DND-41 (cell line): ENCODE data around the gene ARMC7.

Experiments used
- ATAC-seq: fragments of 200-7000 bp; cut with Tn5 transposase; 3 replicates; pipeline ENCODE4 v1.9.1; 2021; ENCODE audit warnings: low read depth; ENCODE audit not compliant: insufficient read depth
- DNase-seq: peaks from one replicate; pipeline ENCODE4 v3.0.0-alpha.2; 2020
- H2AFZ ChIP-seq: 2 replicates; pipeline ENCODE4 v1.6.0; 2012; ENCODE audit warnings: low read depth, low read length
- H3K27ac ChIP-seq: 2 replicates; pipeline ENCODE4 v1.5.1; 2012; ENCODE audit warnings: low read length, inconsistent platforms
- H3K27me3 ChIP-seq: fragments of 200-600 bp; sonication (generic); 2 replicates; pipeline ENCODE4 v1.6.0; 2012; ENCODE audit warnings: low read length, mild to moderate bottlenecking, inconsistent platforms; ENCODE audit not compliant: insufficient read depth, poor library complexity
- H3K36me3 ChIP-seq: 2 replicates; pipeline ENCODE4 v1.5.1; 2012; ENCODE audit warnings: low read length, inconsistent platforms; ENCODE audit not compliant: insufficient read depth
- H3K4me1 ChIP-seq: 2 replicates; pipeline ENCODE4 v1.5.1; 2012; ENCODE audit warnings: mild to moderate bottlenecking, low read length; ENCODE audit not compliant: insufficient read depth
- H3K4me2 ChIP-seq: 2 replicates; pipeline ENCODE4 v1.6.0; 2012; ENCODE audit warnings: mild to moderate bottlenecking, moderate library complexity, low read length, inconsistent platforms; ENCODE audit not compliant: insufficient read depth
- H3K4me3 ChIP-seq, 2 experiments: fragments of 200-600 bp in 1 of 2; shearing (Covaris generic) in 1 of 2; 2 replicates each; pipeline ENCODE4 v1.5.1; 2012 to 2016; ENCODE audit warnings: inconsistent platforms in 2 of 2, low read length in 2 of 2, mild to moderate bottlenecking in 2 of 2, low read depth in 1 of 2, moderate library complexity in 1 of 2
- H3K79me2 ChIP-seq: 2 replicates; pipeline ENCODE4 v1.6.0; 2012; ENCODE audit warnings: low read length, inconsistent platforms; ENCODE audit not compliant: insufficient read depth
- H3K9ac ChIP-seq: 2 replicates; pipeline ENCODE4 v1.6.0; 2012; ENCODE audit warnings: low read depth, mild to moderate bottlenecking, inconsistent platforms, low read length, moderate library complexity
- H3K9me3 ChIP-seq: 2 replicates; pipeline ENCODE4 v1.5.1; 2012; ENCODE audit warnings: low read length, moderate library complexity, mild to moderate bottlenecking, inconsistent platforms; ENCODE audit not compliant: insufficient read depth, severe bottlenecking
- H4K20me1 ChIP-seq: 2 replicates; pipeline ENCODE4 v1.6.0; 2012; ENCODE audit warnings: low read length; ENCODE audit not compliant: insufficient read depth
- CTCF ChIP-seq: IDR thresholded peaks from 2 replicates; pipeline ENCODE4 v1.5.1; 2012; ENCODE audit warnings: borderline replicate concordance, low read length, moderate library complexity, mild to moderate bottlenecking; ENCODE audit not compliant: poor library complexity, severe bottlenecking; ENCODE audit errors: extremely low read depth
- EZH2 ChIP-seq: IDR thresholded peaks from 3 replicates; pipeline ENCODE4 v1.6.1; 2012; ENCODE audit warnings: borderline replicate concordance, low read depth, mild to moderate bottlenecking, moderate library complexity, low read length, inconsistent platforms; ENCODE audit not compliant: severe bottlenecking

The ARMC7 gene

GRCh38 chr17:75061618-75062017, 48.2 kb upstream of the ARMC7 start:
- no peak for ATAC-seq
- H3K27ac ChIP-seq, result no peak overlapping the region
- H3K79me2 ChIP-seq, result peaks cover under 1% of the 10 kb centered on the region; the same call in 1 of the 2 replicates
- no peaks in the 10 kb centered on the region for H3K27me3 ChIP-seq
- no peak overlapping the region for H3K4me2 ChIP-seq
- no peak for DNase-seq
- no peaks in the 10 kb centered on the region for H3K9me3 ChIP-seq
- no peak for TF ChIP-seq EZH2
- TF ChIP-seq CTCF, result no peak
- no peak overlapping the region for H3K4me3 ChIP-seq
- no peak overlapping the region for H2AFZ ChIP-seq
- no peaks in the 10 kb centered on the region for H4K20me1 ChIP-seq
- H3K36me3 ChIP-seq, result peaks cover 66% of the 10 kb centered on the region
- peaks cover 12% of the 10 kb centered on the region for H3K4me1 ChIP-seq
- H3K9ac ChIP-seq, result no peak overlapping the region

DNA sequence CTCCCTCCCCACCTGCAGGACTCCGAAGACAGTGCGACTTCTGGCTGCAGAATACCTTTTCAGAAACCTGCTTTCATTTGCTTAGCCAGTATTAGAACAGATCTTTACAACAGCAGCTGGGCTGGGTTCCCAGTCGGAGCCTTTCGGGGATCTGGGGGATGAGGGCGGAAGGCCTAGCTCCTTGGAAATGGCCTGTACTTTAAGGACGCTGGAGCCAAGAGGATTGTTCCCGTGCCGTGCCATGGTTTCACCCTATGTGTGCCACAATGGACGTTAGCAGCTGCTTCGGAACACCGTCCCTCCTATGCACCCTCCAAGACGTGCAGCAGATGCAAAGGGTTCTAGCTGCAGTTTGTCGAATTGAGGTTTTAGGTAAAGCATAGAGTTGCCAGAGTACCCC, 46.6 kb upstream of the ARMC7 start:
- Histone ChIP-seq H3K4me3 (no peak overlapping the region), H3K36me3 (peaks cover 60% of the 10 kb centered on the region), H3K4me2 (no peak overlapping the region), H2AFZ (no peak overlapping the region), H3K4me1 (peaks cover 27% of the 10 kb centered on the region), H3K9ac (no peak overlapping the region), H3K79me2 (no peaks in the 10 kb centered on the region), H3K9me3 (no peaks in the 10 kb centered on the region), H3K27ac (no peak overlapping the region), H4K20me1 (no peaks in the 10 kb centered on the region), H3K27me3 (no peaks in the 10 kb centered on the region)
- TF ChIP-seq CTCF, result no peak
- no peak for TF ChIP-seq EZH2
- DNase-seq (no peak), ATAC-seq (no peak)

DNA sequence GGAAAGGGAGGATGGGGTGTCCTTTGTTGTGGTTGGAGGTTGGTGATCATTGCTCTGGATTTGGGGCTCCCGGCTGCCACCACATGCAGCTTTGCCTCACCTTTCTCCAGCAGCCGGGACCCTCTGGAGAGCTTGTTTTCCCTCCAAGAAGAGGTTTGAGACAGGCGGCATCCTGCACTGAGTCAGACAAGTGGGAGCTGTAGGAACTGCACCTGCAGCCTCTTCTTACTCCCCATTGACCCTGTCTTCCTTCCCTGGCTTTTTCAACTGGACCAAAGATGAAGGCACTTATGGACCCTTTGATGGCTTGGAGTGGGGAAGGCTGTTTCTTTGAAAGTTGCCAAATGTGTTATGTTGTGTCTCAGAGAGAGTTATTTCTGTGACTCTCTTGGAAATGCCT, 46.1 kb upstream of the ARMC7 start:
- Histone ChIP-seq H3K4me2 (no peak overlapping the region), H3K4me1 (peaks cover 29% of the 10 kb centered on the region), H3K27me3 (no peaks in the 10 kb centered on the region), H3K9ac (no peak overlapping the region), H2AFZ (no peak overlapping the region), H3K9me3 (no peaks in the 10 kb centered on the region), H3K36me3 (peaks cover 60% of the 10 kb centered on the region), H3K4me3 (no peak overlapping the region), H3K27ac (no peak overlapping the region), H4K20me1 (no peaks in the 10 kb centered on the region), H3K79me2 (no peaks in the 10 kb centered on the region)
- DNase-seq, result no peak
- no peak for ATAC-seq
- no peak for TF ChIP-seq CTCF
- no peak for TF ChIP-seq EZH2

DNA sequence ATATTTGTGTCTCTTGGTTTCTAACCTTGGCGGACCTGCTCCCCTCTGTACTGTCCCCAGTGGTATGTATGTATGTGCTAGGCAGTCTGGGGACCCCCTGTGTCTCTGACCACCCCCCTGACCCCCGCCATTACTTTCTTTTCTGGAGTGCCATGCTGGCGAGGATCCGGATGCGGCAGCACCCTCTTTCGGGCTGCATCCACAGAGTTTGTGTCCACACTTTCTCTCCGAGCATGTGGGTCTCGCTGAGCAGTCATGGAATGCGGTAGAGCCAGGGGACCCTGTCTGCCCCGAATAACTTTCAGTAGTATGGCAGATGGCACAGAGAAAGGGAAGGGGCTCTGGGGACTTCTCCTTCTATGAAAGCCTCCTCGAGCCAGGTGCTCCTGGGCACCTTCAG, 45.7 kb upstream of the ARMC7 start:
- Histone ChIP-seq H3K36me3 (peaks cover 60% of the 10 kb centered on the region), H3K4me2 (no peak overlapping the region), H3K9me3 (no peaks in the 10 kb centered on the region), H3K79me2 (no peaks in the 10 kb centered on the region), H2AFZ (no peak overlapping the region), H3K4me1 (peaks cover 31% of the 10 kb centered on the region), H3K4me3 (no peak overlapping the region), H3K27ac (no peak overlapping the region), H3K9ac (no peak overlapping the region), H3K27me3 (no peaks in the 10 kb centered on the region), H4K20me1 (no peaks in the 10 kb centered on the region)
- DNase-seq (no peak), ATAC-seq (no peak)
- TF ChIP-seq CTCF (no peak), EZH2 (no peak)
